IMR-90 (cell line): ENCODE results near the gene CHGA. TPM values are rescaled to one million over a fixed set of nuclear protein-coding genes. Genes with fewer than 3 reads are reported as not detected.

ENCODE experiments used
- ATAC-seq: fragments of 200-7000 bp; cut with Tn5 transposase; 2 replicates; pipeline ENCODE4 v1.9.1; 2020; ENCODE audit warnings: low read depth, mild to moderate bottlenecking, moderate library complexity
- BruUV-seq: library from RNA; stranded (reverse); fragments of 400-500 nt; replicated peaks from 2 replicates; lab custom pipeline; 2021; lab: Mats Ljungman, UMichigan
- CTCF ChIA-PET: fragments of 300-600 bp; formaldehyde crosslinking; extraction: SDS; loops from one replicate; lab custom pipeline; 2021; ENCODE audit warnings: antibody characterized with exemption; lab: Yijun Ruan, JAX
- POLR2A ChIA-PET: fragments of 300-600 bp; sonication (Branson Sonifier 250); formaldehyde crosslinking; loops from one replicate; lab custom pipeline; 2022; ENCODE audit warnings: antibody characterized with exemption; ENCODE audit not compliant: unreplicated experiment; lab: Charles Lee
- DNase-seq: peaks from one replicate; pipeline ENCODE4 v3.0.0; 2013
- H2AFZ ChIP-seq: replicated peaks from 2 replicates; pipeline ENCODE3; 2013; ENCODE audit warnings: low read length, mild to moderate bottlenecking; ENCODE audit not compliant: poor library complexity
- H2AK5ac ChIP-seq: 2 replicates; pipeline ENCODE4 v1.6.1; 2013; ENCODE audit warnings: low read depth, low read length, inconsistent platforms
- H2AK9ac ChIP-seq: replicated peaks from 2 replicates; pipeline ENCODE3; 2013; ENCODE audit warnings: mild to moderate bottlenecking, low read depth, low read length, moderate library complexity; ENCODE audit not compliant: poor library complexity
- H2BK120ac ChIP-seq: 2 replicates; pipeline ENCODE4 v1.6.1; 2013; ENCODE audit warnings: low read depth, low read length, inconsistent platforms
- H2BK15ac ChIP-seq: 3 replicates; pipeline ENCODE4 v1.6.1; 2013; ENCODE audit warnings: low read depth, low read length, inconsistent platforms
- H2BK20ac ChIP-seq: 2 replicates; pipeline ENCODE4 v1.6.1; 2013; ENCODE audit warnings: low read depth, mild to moderate bottlenecking, inconsistent platforms, low read length, moderate library complexity
- H2BK5ac ChIP-seq: 2 replicates; pipeline ENCODE4 v1.6.1; 2013; ENCODE audit warnings: mild to moderate bottlenecking, low read depth, low read length, inconsistent platforms; ENCODE audit not compliant: poor library complexity, severe bottlenecking
- H3K14ac ChIP-seq: replicated peaks from 2 replicates; pipeline ENCODE4 v1.6.1; 2013; ENCODE audit warnings: low read depth, low read length, inconsistent platforms
- H3K18ac ChIP-seq: 2 replicates; pipeline ENCODE4 v1.6.1; 2013; ENCODE audit warnings: low read depth, low read length, control low read depth
- H3K23ac ChIP-seq: 2 replicates; pipeline ENCODE4 v1.6.1; 2013; ENCODE audit warnings: low read depth, low read length, inconsistent platforms
- H3K27ac ChIP-seq: 2 replicates; pipeline ENCODE4 v1.5.1; 2013; ENCODE audit warnings: mild to moderate bottlenecking, control low read depth, low read length; ENCODE audit not compliant: insufficient read depth
- H3K27me3 ChIP-seq: 2 replicates; pipeline ENCODE4 v1.6.1; 2013; ENCODE audit warnings: low read length; ENCODE audit not compliant: control insufficient read depth, insufficient read depth
- H3K36me3 ChIP-seq: 2 replicates; pipeline ENCODE4 v1.6.1; 2013; ENCODE audit warnings: low read length, mixed read lengths; ENCODE audit not compliant: control insufficient read depth, insufficient read depth
- H3K4ac ChIP-seq: 2 replicates; pipeline ENCODE4 v1.6.1; 2013; ENCODE audit warnings: low read depth, low read length, inconsistent platforms
- H3K4me1 ChIP-seq: 2 replicates; pipeline ENCODE4 v1.6.1; 2013; ENCODE audit warnings: low read length, mixed read lengths; ENCODE audit not compliant: control insufficient read depth, insufficient read depth
- H3K4me2 ChIP-seq: 2 replicates; pipeline ENCODE4 v1.6.1; 2013; ENCODE audit warnings: low read depth, mild to moderate bottlenecking, control low read depth, low read length, moderate library complexity
- H3K4me3 ChIP-seq: 2 replicates; pipeline ENCODE4 v1.5.1; 2013; ENCODE audit warnings: low read depth, mild to moderate bottlenecking, control low read depth, low read length, moderate library complexity; ENCODE audit not compliant: insufficient read depth
- H3K56ac ChIP-seq: 2 replicates; pipeline ENCODE4 v1.6.1; 2013; ENCODE audit warnings: low read length, inconsistent platforms; ENCODE audit not compliant: insufficient read depth; ENCODE audit errors: extremely low read depth
- H3K79me1 ChIP-seq, 2 experiments: 2 replicates each; pipeline ENCODE4 v1.6.1; 2013; ENCODE audit warnings: low read length in 2 of 2, inconsistent platforms in 1 of 2, low read depth in 1 of 2
- H3K9ac ChIP-seq: 2 replicates; pipeline ENCODE4 v1.6.1; 2013; ENCODE audit warnings: low read depth, low read length, control low read depth
- H3K9me1 ChIP-seq: 2 replicates; pipeline ENCODE4 v1.6.1; 2013; ENCODE audit warnings: low read length, inconsistent platforms; ENCODE audit not compliant: insufficient read depth
- H3K9me3 ChIP-seq: 2 replicates; pipeline ENCODE4 v1.6.1; 2013; ENCODE audit warnings: low read length; ENCODE audit not compliant: control insufficient read depth, insufficient read depth
- H4K20me1 ChIP-seq: 2 replicates; pipeline ENCODE4 v1.6.1; 2013; ENCODE audit warnings: low read length, inconsistent platforms; ENCODE audit not compliant: insufficient read depth
- H4K5ac ChIP-seq: 2 replicates; pipeline ENCODE4 v1.6.1; 2013; ENCODE audit warnings: mild to moderate bottlenecking, low read depth, low read length, control low read depth
- H4K8ac ChIP-seq, 2 experiments: 2 replicates each; pipeline ENCODE4 v1.6.1; 2013; ENCODE audit warnings: low read depth in 2 of 2, low read length in 2 of 2, control low read depth in 1 of 2, inconsistent platforms in 1 of 2
- H4K91ac ChIP-seq: 2 replicates; pipeline ENCODE4 v1.6.1; 2013; ENCODE audit warnings: low read depth, low read length, inconsistent platforms; ENCODE audit not compliant: insufficient read depth
- MAFK ChIP-seq: IDR thresholded peaks from 2 replicates; pipeline ENCODE4 v1.6.1; 2012; ENCODE audit warnings: low read depth, low read length, improper control_type of control experiment
- NFE2L2 ChIP-seq: fragments of 150-350 bp; IDR thresholded peaks from 2 replicates; pipeline ENCODE4 v1.6.1; 2016; ENCODE audit warnings: low read depth, mild to moderate bottlenecking, low read length
- RCOR1 ChIP-seq: IDR thresholded peaks from 2 replicates; pipeline ENCODE4 v1.6.1; 2012; ENCODE audit warnings: mild to moderate bottlenecking, low read length, improper control_type of control experiment; ENCODE audit not compliant: insufficient replicate concordance
- WGBS, 2 experiments: methylation state at CpG; one replicate each; pipeline versions ENCODE4 v1.1.5 to v1.1.7; 2013; ENCODE audit warnings: missing lambda C conversion rate in 2 of 2; ENCODE audit not compliant: insufficient read length in 1 of 2; ENCODE audit errors: extremely low coverage in 2 of 2; 5-methylcytosine and 5-hydroxymethylcytosine counted together
- dilution Hi-C: fragments of 300-500 bp; cut with HindIII; formaldehyde crosslinking; loops from one replicate; pipeline ENCODE4 v1.14.3; 2018; ENCODE audit warnings: low sequenced_read_pairs; ENCODE audit not compliant: unreplicated experiment
- in situ Hi-C: fragments of 300-500 bp; cut with MboI; formaldehyde crosslinking; loops from 3 replicates; pipeline ENCODE4 v1.14.3; 2019; ENCODE audit warnings: low sequenced_read_pairs, inconsistent platforms, mixed read lengths
- intact Hi-C: fragments of 100-400 bp; cut with micrococcal nuclease; formaldehyde crosslinking; loops from 2 replicates; pipeline ENCODE4 v1.10.0; 2022
- polyA plus RNA-seq, 3 experiments: library from polyadenylated mRNA; depleted of rRNA; stranded (reverse); fragments of >200 nt; gene quantifications; 2 replicates each; pipeline ENCODE4 v1.2.3, GENCODE V29; 2012; ENCODE audit warnings: low replicate concordance in 1 of 3
- total RNA-seq: library from RNA; depleted of rRNA; stranded (reverse); fragments of >200 nt; gene quantifications from 2 replicates; pipeline ENCODE4 v1.2.3, GENCODE V29; 2012

The CHGA gene
- total and polyA plus RNA-seq, 2 of the 4 experiments (the other 2 are of a cell fraction) = not detected

- no peaks in the 10 kb centered on the region for H3K36me3 ChIP-seq
- no peak overlapping the region for H3K18ac ChIP-seq
- H4K20me1 ChIP-seq = no peaks in the 10 kb centered on the region
- WGBS, 2 experiments = 52% methylated on average over 4 of the region's 19 CpGs; no CpG with 5 or more reads in 1 of the 2 experiments
- no peak overlapping the region for H3K14ac ChIP-seq
- no peak overlapping the region for H3K4ac ChIP-seq
- no peak overlapping the region for H4K5ac ChIP-seq
- H3K9ac ChIP-seq = no peak overlapping the region
- H3K27me3 ChIP-seq = no peaks in the 10 kb centered on the region; the same call in 1 of the 2 replicates
- no peak overlapping the region for H2AK5ac ChIP-seq
- POLR2A ChIA-PET = no interaction called here
- no peak for DNase-seq
- no peak overlapping the region for H4K8ac ChIP-seq
- TF ChIP-seq NFE2L2 (no peak), MAFK (no peak), RCOR1 (no peak)
- no peak for ATAC-seq
- no peak overlapping the region for H2AFZ ChIP-seq
- intact Hi-C loops = no loop called here
- H2BK20ac ChIP-seq = no peak overlapping the region
- H3K56ac ChIP-seq = no peak overlapping the region
- no peak overlapping the region for H3K4me2 ChIP-seq
- no peak overlapping the region for H2BK15ac ChIP-seq
- H4K91ac ChIP-seq = no peak overlapping the region
- no peaks in the 10 kb centered on the region for H3K9me3 ChIP-seq
- no peak overlapping the region for H2AK9ac ChIP-seq
- BruUV-seq = no TSS peak
- dilution Hi-C loops = no loop called here
- no peak overlapping the region for H2BK120ac ChIP-seq
- no peaks in the 10 kb centered on the region for H3K4me1 ChIP-seq
- H3K4me3 ChIP-seq = no peak overlapping the region
- in situ Hi-C loops = no loop called here
- CTCF ChIA-PET = no interaction called here
- no peak overlapping the region for H3K27ac ChIP-seq
- H3K9me1 ChIP-seq = peaks cover 2% of the 10 kb centered on the region; the same call in 1 of the 2 replicates
- no peak overlapping the region for H3K23ac ChIP-seq
- H2BK5ac ChIP-seq = no peak overlapping the region
- H3K79me1 ChIP-seq = no peaks in the 10 kb centered on the region
These were observed 11.5 kb downstream of the CHGA start for GRCh38 chr14:92934196-92935085.
